Tibial artery (tissue), 4 donors: Measurements from ENCODE around the gene MEIOC.
"Not testable (repeated sequence)": the region's sequence is repeated elsewhere in the genome, so short reads cannot be mapped to it uniquely, and the experiment has no call there.

ENCODE experiments used
- DNase-seq, 2 donors: peaks; one replicate each; pipeline ENCODE4 v3.0.0-alpha.2; 2019
- H3K27ac ChIP-seq, 2 donors: fragments of 200-600 bp; sonication (generic) in 1 of 2; 1 replicate in 1 of 2; 2 replicates in 1 of 2; pipeline ENCODE4 v1.5.1; 2018 to 2019; ENCODE audit warnings: mild to moderate bottlenecking in 1 of 2
- H3K27me3 ChIP-seq, 2 donors: fragments of 200-600 bp; sonication (generic) in 1 of 2; one replicate each; pipeline versions ENCODE4 v1.5.1 to v1.6.0; 2016 to 2019
- H3K36me3 ChIP-seq, 3 donors: fragments of 200-600 bp; sonication (generic) in 2 of 3; one replicate each; pipeline ENCODE4 v1.5.1; 2016 to 2019; ENCODE audit warnings: mild to moderate bottlenecking in 2 of 3
- H3K4me1 ChIP-seq, 4 donors: fragments of 200-600 bp; sonication (generic) in 2 of 4; 1 replicate in 3 of 4; 2 replicates in 1 of 4; pipeline ENCODE4 v1.5.1; 2016 to 2019
- H3K4me3 ChIP-seq, 2 donors: fragments of 200-600 bp; sonication (generic) in 1 of 2; 1 replicate in 1 of 2; 2 replicates in 1 of 2; pipeline ENCODE4 v1.5.1; 2018 to 2019; ENCODE audit warnings: mild to moderate bottlenecking in 2 of 2
- H3K9me3 ChIP-seq, 3 donors: fragments of 200-600 bp; sonication (generic) in 1 of 3; one replicate each; pipeline ENCODE4 v1.5.1; 2016 to 2019
- CTCF ChIP-seq, 2 experiments: fragments of 200-600 bp in 1 of 2; fragments of 450-650 bp in 1 of 2; IDR thresholded peaks; one replicate each; pipeline ENCODE4 v1.5.1; 2017 to 2019; ENCODE audit warnings: antibody characterized with exemption in 2 of 2, mild to moderate bottlenecking in 1 of 2, moderate library complexity in 1 of 2
- intact Hi-C: fragments of 100-400 bp; cut with DNase I; formaldehyde crosslinking; loops from one replicate; pipeline ENCODE4 v1.15.0; 2023; ENCODE audit warnings: low total_unique reads

Gene MEIOC

GRCh38 chr17:44610871-44611270, 45.4 kb upstream of the MEIOC start:
- Histone ChIP-seq H3K4me1 (peaks cover 0 to 13% (median 10%) of the 10 kb centered on the region in 4 donors), H3K9me3 (no peaks in the 10 kb centered on the region), H3K36me3 (no peaks in the 10 kb centered on the region), H3K27me3 (no peaks in the 10 kb centered on the region), H3K27ac (no peak overlapping the region), H3K4me3 (no peak overlapping the region)
- DNase-seq: no peak
- intact Hi-C loops: no loop called here
- no peak for TF ChIP-seq CTCF (IDR thresholded peaks at IDR 0.05)

GRCh38 chr17:44614862-44615261, 41.4 kb upstream of the MEIOC start:
- intact Hi-C loops: no loop called here
- TF ChIP-seq CTCF (IDR thresholded peaks at IDR 0.05): no peak
- DNase-seq: no peak
- H3K27me3 ChIP-seq: no peaks in the 10 kb centered on the region
- no peaks in the 10 kb centered on the region for H3K9me3 ChIP-seq
- no peaks in the 10 kb centered on the region for H3K4me1 ChIP-seq
- H3K4me3 ChIP-seq: no peak overlapping the region
- no peak overlapping the region for H3K27ac ChIP-seq
- H3K36me3 ChIP-seq: no peaks in the 10 kb centered on the region

- intact Hi-C loops, H3K4me3 ChIP-seq, H3K4me1 ChIP-seq, H3K9me3 ChIP-seq, H3K27ac ChIP-seq, H3K36me3 ChIP-seq, H3K27me3 ChIP-seq, DNase-seq: not testable (repeated sequence)
Measured at GRCh38 chr17:44618652-44619051, 37.6 kb upstream of the MEIOC start.

GRCh38 chr17:44623070-44623725, 33.1 kb upstream of the MEIOC start:
- Histone ChIP-seq H3K4me3 (no peak overlapping the region), H3K9me3 (no peaks in the 10 kb centered on the region), H3K36me3 (no peaks in the 10 kb centered on the region), H3K27me3 (no peaks in the 10 kb centered on the region), H3K27ac (no peak overlapping the region), H3K4me1 (no peaks in the 10 kb centered on the region)
- TF ChIP-seq CTCF (IDR thresholded peaks at IDR 0.05): no peak
- intact Hi-C loops: no loop called here
- no peak for DNase-seq

GRCh38 chr17:44627513-44628242, 28.6 kb upstream of the MEIOC start:
- H3K36me3 ChIP-seq: no peaks in the 10 kb centered on the region
- H3K9me3 ChIP-seq: no peaks in the 10 kb centered on the region
- DNase-seq: no peak
- intact Hi-C loops: no loop called here
- TF ChIP-seq CTCF (IDR thresholded peaks at IDR 0.05): no peak
- no peaks in the 10 kb centered on the region for H3K27me3 ChIP-seq
- H3K4me1 ChIP-seq: no peaks in the 10 kb centered on the region
- no peak overlapping the region for H3K4me3 ChIP-seq
- H3K27ac ChIP-seq: no peak overlapping the region
